ENCODE results near the gene LRRC8E.

The LRRC8E gene

GRCh38 chr19:7888145-7888825 is at the start of gene LRRC8E:
Gene LRRC8E, plus strand, starts transcription at chr19:7888510. Its CDS starts 7,094 bp downstream, at chr19:7895604.
- peak; percentile 40 for DNase-seq

GRCh38 chr19:7839476-7839875 is 48.8 kb upstream of the LRRC8E start:
- no peak for DNase-seq

- no peak for DNase-seq
These were observed 47.7 kb upstream of the LRRC8E start for GRCh38 chr19:7840629-7841028.

GRCh38 chr19:7841751-7842660 is 46.3 kb upstream of the LRRC8E start:
- no peak for DNase-seq

GRCh38 chr19:7842661-7843294 is 45.5 kb upstream of the LRRC8E start:
- no peak for DNase-seq

GRCh38 chr19:7843521-7843920 is 44.8 kb upstream of the LRRC8E start:
- no peak for DNase-seq

GRCh38 chr19:7844405-7844804 is 43.9 kb upstream of the LRRC8E start:
- no peak for DNase-seq

GRCh38 chr19:7844951-7845350 is 43.4 kb upstream of the LRRC8E start:
- no peak for DNase-seq

- DNase-seq, result no peak
These were observed 42.7 kb upstream of the LRRC8E start for GRCh38 chr19:7845390-7846154.

- no peak for DNase-seq
These were observed 42.1 kb upstream of the LRRC8E start for GRCh38 chr19:7846155-7846646.

GRCh38 chr19:7847664-7848063 is 40.6 kb upstream of the LRRC8E start:
- DNase-seq, result no peak

- DNase-seq, result no peak
These were observed 39.4 kb upstream of the LRRC8E start for GRCh38 chr19:7848779-7849457.

GRCh38 chr19:7849631-7849999 is 38.7 kb upstream of the LRRC8E start:
- no peak for DNase-seq

GRCh38 chr19:7850000-7850813 is 38.1 kb upstream of the LRRC8E start:
- peak; percentile 71 for DNase-seq

GRCh38 chr19:7850945-7851622 is 37.2 kb upstream of the LRRC8E start:
- DNase-seq, result no peak

GRCh38 chr19:7851623-7852500 is 36.4 kb upstream of the LRRC8E start:
- DNase-seq, result no peak

GRCh38 chr19:7852851-7853769 is 35.2 kb upstream of the LRRC8E start:
- DNase-seq, result peak; percentile 81

- DNase-seq, result no peak
These were observed 34.6 kb upstream of the LRRC8E start for GRCh38 chr19:7853770-7854128.
